Tibial nerve (tissue), 4 donors: ENCODE results near the gene PPP4R4. TPM values are rescaled to one million over a fixed set of nuclear protein-coding genes. Genes with fewer than 3 reads are reported as not detected.
A peak's percentile ranks its signal among the peaks of the same experiment; 100 is the strongest.

ENCODE experiments used
- DNase-seq, 2 donors: peaks; one replicate each; pipeline ENCODE4 v3.0.0-alpha.2; 2019; ENCODE audit warnings: low spot score in 2 of 2
- H3K27ac ChIP-seq, 4 donors: fragments of 200-600 bp; sonication (generic) in 3 of 4; one replicate each; pipeline ENCODE4 v1.5.1; 2017 to 2019; ENCODE audit warnings: mild to moderate bottlenecking in 1 of 4
- H3K27me3 ChIP-seq, 2 donors: fragments of 200-600 bp; sonication (generic) in 1 of 2; one replicate each; pipeline versions ENCODE4 v1.5.1 to v1.6.0; 2017 to 2019
- H3K36me3 ChIP-seq, 3 donors: fragments of 200-600 bp; sonication (generic); one replicate each; pipeline ENCODE4 v1.5.1; 2018 to 2019
- H3K4me1 ChIP-seq, 4 donors: fragments of 200-600 bp; sonication (generic) in 3 of 4; one replicate each; pipeline ENCODE4 v1.5.1; 2017 to 2019
- H3K4me3 ChIP-seq, 4 donors: fragments of 200-600 bp; sonication (generic) in 3 of 4; one replicate each; pipeline ENCODE4 v1.5.1; 2017 to 2019; ENCODE audit warnings: mild to moderate bottlenecking in 1 of 4, moderate library complexity in 1 of 4
- H3K9me3 ChIP-seq, 4 donors: fragments of 200-600 bp; sonication (generic) in 3 of 4; one replicate each; pipeline ENCODE4 v1.5.1; 2017 to 2019
- CTCF ChIP-seq, 5 experiments: fragments of 200-600 bp in 3 of 5; fragments of 450-650 bp in 2 of 5; sonication (generic) in 3 of 5; IDR thresholded peaks; one replicate each; pipeline ENCODE4 v1.5.1; 2016 to 2019; ENCODE audit warnings: antibody characterized with exemption in 5 of 5, mild to moderate bottlenecking in 3 of 5, moderate library complexity in 2 of 5
- EP300 ChIP-seq, 2 donors: sonication (generic); formaldehyde crosslinking; IDR thresholded peaks; one replicate each; pipeline ENCODE4 v1.6.1; 2017; ENCODE audit warnings: antibody characterized with exemption in 2 of 2, mild to moderate bottlenecking in 1 of 2
- POLR2A ChIP-seq, 2 donors: fragments of 450-650 bp; IDR thresholded peaks; one replicate each; pipeline ENCODE4 v1.6.1; 2017; ENCODE audit warnings: antibody characterized with exemption in 2 of 2, mild to moderate bottlenecking in 2 of 2, moderate library complexity in 2 of 2
- WGBS, 2 donors: methylation state at CpG; one replicate each; pipeline ENCODE4 v1.1.5; 2018; 5-methylcytosine and 5-hydroxymethylcytosine counted together
- total RNA-seq, 4 donors: library from RNA; depleted of rRNA; stranded (reverse); fragments of >200 nt; gene quantifications; one replicate each; pipeline ENCODE4 v1.1.0, GENCODE V29; 2016

Gene PPP4R4
- total RNA-seq, 4 donors from 2014 or later: 1.2 to 9.0 (median 3.4) TPM

GRCh38 chr14:94129758-94130414, 44.2 kb upstream of the PPP4R4 start:
- WGBS, 2 donors: 0 to 1% methylated on average over 12 of the region's 12 CpGs
- H3K36me3 ChIP-seq: peaks cover 0 to 29% (median 0%) of the 10 kb centered on the region in 3 donors
- peak overlapping the region; percentile 34 to 61 (median 55) for H3K4me3 ChIP-seq
- TF ChIP-seq CTCF (IDR thresholded peaks at IDR 0.05): peak in 1 of 5 experiments; percentile 4
- TF ChIP-seq EP300 (IDR thresholded peaks at IDR 0.05): no peak
- H3K27me3 ChIP-seq: no peaks in the 10 kb centered on the region
- H3K9me3 ChIP-seq: no peaks in the 10 kb centered on the region
- H3K4me1 ChIP-seq: peaks cover 0 to 17% (median 7%) of the 10 kb centered on the region in 4 donors
- H3K27ac ChIP-seq: peak overlapping the region; percentile 86 to 95 (median 88)
- peak; percentile 48 to 63 for DNase-seq

- TF ChIP-seq POLR2A (IDR thresholded peaks at IDR 0.05): no peak
- TF ChIP-seq EP300 (IDR thresholded peaks at IDR 0.05): no peak
- peak; percentile 64 to 76 (median 72) for TF ChIP-seq CTCF (IDR thresholded peaks at IDR 0.05)
- peaks cover 0 to 5% of the 10 kb centered on the region in 2 donors for H3K27me3 ChIP-seq
- H3K36me3 ChIP-seq: peaks cover 0 to 9% (median 0%) of the 10 kb centered on the region in 3 donors
- H3K27ac ChIP-seq: no peak overlapping the region
- H3K9me3 ChIP-seq: peaks cover 0 to 8% (median 0%) of the 10 kb centered on the region in 4 donors
- peaks cover 0 to 23% (median 7%) of the 10 kb centered on the region in 4 donors for H3K4me1 ChIP-seq
- H3K4me3 ChIP-seq: no peak overlapping the region
- 44 to 45% methylated on average over 4 of the region's 4 CpGs for WGBS, 2 donors
- peak in 1 of 2 donors; percentile 81 for DNase-seq
Observed at GRCh38 chr14:94132285-94132887, 41.7 kb upstream of the PPP4R4 start.

GRCh38 chr14:94135476-94135875, 38.6 kb upstream of the PPP4R4 start:
- 73 to 81% methylated on average over 4 of the region's 4 CpGs for WGBS, 2 donors
- H3K36me3 ChIP-seq: no peaks in the 10 kb centered on the region
- H3K27ac ChIP-seq: no peak overlapping the region
- no peak overlapping the region for H3K4me3 ChIP-seq
- peaks cover 0 to 14% of the 10 kb centered on the region in 2 donors for H3K27me3 ChIP-seq
- no peak for TF ChIP-seq EP300 (IDR thresholded peaks at IDR 0.05)
- no peak for TF ChIP-seq CTCF (IDR thresholded peaks at IDR 0.05)
- TF ChIP-seq POLR2A (IDR thresholded peaks at IDR 0.05): no peak
- peaks cover 0 to 8% (median 0%) of the 10 kb centered on the region in 4 donors for H3K9me3 ChIP-seq
- DNase-seq: no peak
- H3K4me1 ChIP-seq: peaks cover 0 to 6% (median 0%) of the 10 kb centered on the region in 4 donors

- H3K36me3 ChIP-seq: no peaks in the 10 kb centered on the region
- no peak overlapping the region for H3K4me3 ChIP-seq
- DNase-seq: peak; percentile 88 to 97
- TF ChIP-seq POLR2A (IDR thresholded peaks at IDR 0.05) (no peak), CTCF (IDR thresholded peaks at IDR 0.05) (peak; percentile 91 to 98 (median 94)), EP300 (IDR thresholded peaks at IDR 0.05) (peak in 1 of 2 donors; percentile 23)
- H3K4me1 ChIP-seq: peaks cover 0 to 6% (median 0%) of the 10 kb centered on the region in 4 donors
- no peak overlapping the region for H3K27ac ChIP-seq
- H3K27me3 ChIP-seq: peaks cover 0 to 14% of the 10 kb centered on the region in 2 donors
- peaks cover 0 to 8% (median 0%) of the 10 kb centered on the region in 4 donors for H3K9me3 ChIP-seq
- WGBS, 2 donors: 30 to 55% methylated on average over 9 to 18 of the region's 18 CpGs
Observed at GRCh38 chr14:94136575-94137331, 37.4 kb upstream of the PPP4R4 start.
